ENCODE data around the gene SUB1.
"Not testable (repeated sequence)": the region's sequence is repeated elsewhere in the genome, so short reads cannot be mapped to it uniquely, and the experiment has no call there.

The SUB1 gene

GRCh38 chr5:32562056-32562455 lies 23.3 kb upstream of the SUB1 start:
- in situ Hi-C loops (cut with HindIII; ENCODE audit: low pct_ligation_motif_present, low pct_unique_long_range_greater_than_20kb, low sequenced_read_pairs): no loop called here
- no peak for DNase-seq

DNA sequence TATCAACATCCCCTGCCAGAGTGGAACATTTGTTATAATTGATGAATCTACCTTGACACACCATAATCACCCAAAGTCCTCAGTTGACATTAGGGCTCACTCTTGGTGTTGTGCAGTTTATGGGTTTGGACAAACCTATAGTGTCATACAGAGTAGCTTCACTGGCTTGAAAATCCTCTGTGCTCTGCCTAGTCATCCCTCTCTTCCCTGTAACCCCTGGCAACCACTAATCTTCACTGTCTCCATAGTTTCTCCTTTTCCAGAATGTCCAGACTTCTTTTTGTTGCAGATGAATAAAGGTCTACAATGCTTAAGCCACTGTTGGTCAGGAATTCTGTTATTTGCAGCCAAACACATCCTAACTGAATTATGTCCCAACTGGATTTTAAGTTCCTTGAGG lies 22.5 kb upstream of the SUB1 start:
- in situ Hi-C loops (cut with HindIII; ENCODE audit: low pct_ligation_motif_present, low pct_unique_long_range_greater_than_20kb, low sequenced_read_pairs): no loop called here
- DNase-seq: no peak

- no peak for DNase-seq
- in situ Hi-C loops (cut with HindIII; ENCODE audit: low pct_ligation_motif_present, low pct_unique_long_range_greater_than_20kb, low sequenced_read_pairs): no loop called here
Observed at GRCh38 chr5:32563614-32564013, 21.7 kb upstream of the SUB1 start.

DNA sequence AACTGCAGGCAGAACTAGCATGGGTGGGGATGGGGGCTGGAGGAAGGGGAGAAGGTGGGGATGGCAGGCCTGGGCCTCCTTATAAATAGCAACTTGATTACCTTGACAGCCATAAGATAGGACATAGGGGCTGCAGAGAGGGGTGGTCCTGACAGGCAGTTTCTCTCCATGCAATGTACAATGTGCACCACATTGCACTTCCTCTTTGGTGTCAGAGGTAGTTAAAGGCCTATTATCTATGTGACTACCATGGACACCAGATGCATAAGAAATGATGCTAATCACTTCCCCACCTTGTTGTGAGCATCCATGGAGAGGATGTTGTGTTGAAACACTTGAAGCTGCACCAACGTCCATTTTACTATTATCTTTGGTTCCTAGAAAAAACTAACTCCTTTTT lies 20.2 kb upstream of the SUB1 start:
- in situ Hi-C loops (cut with HindIII; ENCODE audit: low pct_ligation_motif_present, low pct_unique_long_range_greater_than_20kb, low sequenced_read_pairs): no loop called here
- no peak for DNase-seq

GRCh38 chr5:32566319-32567111 lies 18.8 kb upstream of the SUB1 start:
- no peak for DNase-seq
- in situ Hi-C loops (cut with HindIII; ENCODE audit: low pct_ligation_motif_present, low pct_unique_long_range_greater_than_20kb, low sequenced_read_pairs): no loop called here

DNA sequence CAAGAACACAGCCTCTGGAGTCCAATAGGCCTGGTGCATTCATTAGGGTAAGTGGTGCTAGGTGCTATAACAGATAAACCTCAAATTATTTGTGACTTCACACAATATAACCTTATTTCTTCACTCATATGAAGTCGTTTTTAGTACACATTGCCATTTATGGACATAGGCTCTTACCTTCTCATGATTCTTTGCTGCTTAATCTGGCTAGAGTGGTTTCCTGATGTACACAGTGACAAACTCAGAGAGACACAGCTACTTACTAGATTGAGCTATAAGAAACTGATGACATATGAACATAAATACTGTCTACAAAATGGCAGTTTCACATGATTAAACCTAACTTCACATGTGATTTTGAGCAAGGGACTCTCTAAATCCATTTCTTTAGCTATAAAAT lies 14.2 kb upstream of the SUB1 start:
- DNase-seq: no peak
- in situ Hi-C loops (cut with HindIII; ENCODE audit: low pct_ligation_motif_present, low pct_unique_long_range_greater_than_20kb, low sequenced_read_pairs): no loop called here

GRCh38 chr5:32572778-32573480 lies 12.4 kb upstream of the SUB1 start:
- no peak for DNase-seq
- in situ Hi-C loops (cut with HindIII; ENCODE audit: low pct_ligation_motif_present, low pct_unique_long_range_greater_than_20kb, low sequenced_read_pairs): no loop called here

- in situ Hi-C loops (cut with HindIII; ENCODE audit: low pct_ligation_motif_present, low pct_unique_long_range_greater_than_20kb, low sequenced_read_pairs); DNase-seq: not testable (repeated sequence)
Observed at GRCh38 chr5:32573481-32573854, 11.9 kb upstream of the SUB1 start.

- no peak for DNase-seq
- in situ Hi-C loops (cut with HindIII; ENCODE audit: low pct_ligation_motif_present, low pct_unique_long_range_greater_than_20kb, low sequenced_read_pairs): no loop called here
Observed at GRCh38 chr5:32574540-32575175, 10.7 kb upstream of the SUB1 start.

- in situ Hi-C loops (cut with HindIII; ENCODE audit: low pct_ligation_motif_present, low pct_unique_long_range_greater_than_20kb, low sequenced_read_pairs): no loop called here
- DNase-seq: no peak
Observed at GRCh38 chr5:32578363-32578762, 7.0 kb upstream of the SUB1 start.

- in situ Hi-C loops (cut with HindIII; ENCODE audit: low pct_ligation_motif_present, low pct_unique_long_range_greater_than_20kb, low sequenced_read_pairs): no loop called here
- no peak for DNase-seq
Observed at GRCh38 chr5:32578764-32579163, 6.6 kb upstream of the SUB1 start.

DNA sequence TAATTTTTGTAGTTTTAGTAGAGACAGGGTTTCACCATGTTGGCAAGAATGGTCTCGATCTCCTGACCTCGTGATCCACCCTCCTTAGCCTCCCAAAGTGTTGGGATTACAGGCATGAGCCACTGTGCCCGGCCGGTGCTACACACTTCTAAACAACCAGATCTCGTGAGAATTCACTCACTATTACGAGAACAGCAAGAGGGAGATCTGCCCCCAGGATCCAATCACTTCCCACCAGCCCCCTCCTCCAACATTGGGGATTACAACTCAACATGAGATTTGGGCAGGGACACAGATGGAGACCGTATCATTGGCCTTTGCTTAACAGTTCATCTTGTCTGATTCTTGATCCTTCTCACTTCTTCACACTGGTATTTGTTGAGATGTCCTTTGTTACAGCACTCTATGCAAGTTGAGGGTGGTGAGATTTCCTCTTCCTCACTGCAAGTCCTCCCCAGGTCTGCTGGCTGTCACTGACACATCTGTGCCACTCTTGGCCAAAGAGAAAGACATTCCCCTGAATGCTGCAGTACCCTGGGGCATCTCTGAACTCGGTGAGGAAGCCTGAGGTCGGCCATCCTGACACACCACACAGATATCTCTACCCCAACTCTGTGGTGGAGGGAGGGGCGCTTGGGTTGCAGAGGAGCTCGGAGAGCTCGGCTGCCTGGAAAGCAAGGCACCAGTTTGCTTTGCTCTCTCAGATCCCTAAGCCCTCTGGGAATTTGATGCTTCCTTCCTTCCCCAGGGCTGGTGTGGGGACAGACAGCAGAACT lies 4.2 kb upstream of the SUB1 start:
- no peak for DNase-seq
- in situ Hi-C loops (cut with HindIII; ENCODE audit: low pct_ligation_motif_present, low pct_unique_long_range_greater_than_20kb, low sequenced_read_pairs): no loop called here

GRCh38 chr5:32583582-32584232 lies 1.6 kb upstream of the SUB1 start:
- in situ Hi-C loops (cut with HindIII; ENCODE audit: low pct_ligation_motif_present, low pct_unique_long_range_greater_than_20kb, low sequenced_read_pairs): no loop called here

GRCh38 chr5:32584646-32585045 lies 711 bp upstream of the SUB1 start:
- in situ Hi-C loops (cut with HindIII; ENCODE audit: low pct_ligation_motif_present, low pct_unique_long_range_greater_than_20kb, low sequenced_read_pairs): no loop called here
- no peak for DNase-seq

More at GRCh38 chr5:32583582-32584232, 1.6 kb upstream of the SUB1 start:
- DNase-seq: no peak

- no peak for DNase-seq
- in situ Hi-C loops (cut with HindIII; ENCODE audit: low pct_ligation_motif_present, low pct_unique_long_range_greater_than_20kb, low sequenced_read_pairs): no loop called here
Observed at GRCh38 chr5:32585122-32585445, 273 bp upstream of the SUB1 start.

DNA sequence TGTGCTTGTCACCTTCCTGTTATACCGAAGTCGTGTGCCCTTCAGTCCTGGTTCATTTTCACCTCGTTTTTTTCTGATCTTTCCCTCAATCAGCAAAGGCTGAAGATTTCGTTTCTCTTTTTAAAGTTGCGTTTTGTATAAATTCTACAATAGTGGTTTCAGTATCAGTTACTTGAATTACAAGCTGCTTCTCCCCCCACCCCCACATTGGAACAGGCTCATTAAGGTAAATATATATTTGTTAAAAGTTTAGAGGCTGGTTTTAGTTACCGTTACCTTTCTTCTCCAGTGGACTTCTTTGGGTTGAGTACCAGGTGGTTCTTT lies 881 bp downstream of the SUB1 start:
- in situ Hi-C loops (cut with HindIII; ENCODE audit: low pct_ligation_motif_present, low pct_unique_long_range_greater_than_20kb, low sequenced_read_pairs): no loop called here

GRCh38 chr5:32587067-32587551 lies 1.8 kb downstream of the SUB1 start:
- DNase-seq: no peak
- in situ Hi-C loops (cut with HindIII; ENCODE audit: low pct_ligation_motif_present, low pct_unique_long_range_greater_than_20kb, low sequenced_read_pairs): no loop called here

More for the DNA sequence above, 881 bp downstream of the SUB1 start:
- no peak for DNase-seq

- DNase-seq: no peak
- in situ Hi-C loops (cut with HindIII; ENCODE audit: low pct_ligation_motif_present, low pct_unique_long_range_greater_than_20kb, low sequenced_read_pairs): no loop called here
Observed at GRCh38 chr5:32589416-32589815, 4.1 kb downstream of the SUB1 start.
